ENCODE results near the gene GNAS.
"Not testable (repeated sequence)": the region's sequence is repeated elsewhere in the genome, so short reads cannot be mapped to it uniquely, and the experiment has no call there.

The GNAS gene

GRCh38 chr20:58828804-58829203 is 23.7 kb upstream of the GNAS start:
- not testable (repeated sequence) for DNase-seq

GRCh38 chr20:58829531-58829941 is 23.0 kb upstream of the GNAS start:
- no peak for DNase-seq

GRCh38 chr20:58832457-58832856 is 20.1 kb upstream of the GNAS start:
- no peak for DNase-seq

GRCh38 chr20:58833921-58834320 is 18.6 kb upstream of the GNAS start:
- no peak for DNase-seq

- no peak for DNase-seq
Measured at GRCh38 chr20:58835231-58835630, 17.3 kb upstream of the GNAS start.

- no peak for DNase-seq
Measured at GRCh38 chr20:58836616-58837204, 15.8 kb upstream of the GNAS start.

- DNase-seq, result no peak
Measured at GRCh38 chr20:58837717-58838116, 14.8 kb upstream of the GNAS start.

GRCh38 chr20:58838174-58838573 is 14.3 kb upstream of the GNAS start:
- no peak for DNase-seq

GRCh38 chr20:58839474-58839874 is 13.0 kb upstream of the GNAS start:
- peak; percentile 68 for DNase-seq

GRCh38 chr20:58839991-58840747 is 12.3 kb upstream of the GNAS start:
- no peak for DNase-seq

GRCh38 chr20:58840816-58841538 is 11.5 kb upstream of the GNAS start:
- DNase-seq, result no peak

GRCh38 chr20:58841539-58842264 is 10.8 kb upstream of the GNAS start:
- no peak for DNase-seq

GRCh38 chr20:58842276-58842675 is 10.2 kb upstream of the GNAS start:
- DNase-seq, result no peak

GRCh38 chr20:58843128-58843556 is 9.4 kb upstream of the GNAS start:
- DNase-seq, result no peak

GRCh38 chr20:58845706-58846105 is 6.8 kb upstream of the GNAS start:
- DNase-seq, result no peak

- no peak for DNase-seq
Measured at GRCh38 chr20:58847463-58847862, 5.1 kb upstream of the GNAS start.

- DNase-seq, result no peak
Measured at GRCh38 chr20:58850693-58851174, 1.8 kb upstream of the GNAS start, which contains the start of gene GNAS-AS1. Gene GNAS-AS1 (minus strand): TSS chr20:58850902.

GRCh38 chr20:58851221-58851968 is 1.1 kb upstream of the GNAS start:
- no peak for DNase-seq

GRCh38 chr20:58851969-58852458 is 502 bp upstream of the GNAS start:
- DNase-seq, result no peak

- DNase-seq, result no peak
Measured at GRCh38 chr20:58853466-58853865, 950 bp downstream of the GNAS start.

- DNase-seq, result no peak
Measured at GRCh38 chr20:58853976-58854637, 1.6 kb downstream of the GNAS start.
